HEK293T (cell line): Measurements from ENCODE around the gene LGALS9.
"Not testable (repeated sequence)": the region's sequence is repeated elsewhere in the genome, so short reads cannot be mapped to it uniquely, and the experiment has no call there.

ENCODE experiments used
- CTCF ChIA-PET: fragments of 350-600 bp; formaldehyde crosslinking; extraction: SDS; loops from one replicate; lab custom pipeline; 2021; ENCODE audit warnings: antibody characterized with exemption, inconsistent platforms; lab: Yijun Ruan, JAX
- POLR2A ChIA-PET: fragments of 350-600 bp; formaldehyde crosslinking; extraction: SDS; loops from one replicate; lab custom pipeline; 2020; ENCODE audit warnings: antibody characterized with exemption, inconsistent platforms; lab: Yijun Ruan, JAX
- DNase-seq: peaks from one replicate; pipeline ENCODE4 v3.0.0; 2012; ENCODE audit warnings: mixed read lengths; ENCODE audit errors: extremely low spot score
- ARNT ChIP-seq: fragments of 450-650 bp; IDR thresholded peaks from 2 replicates; pipeline ENCODE4 v1.6.1; 2017; ENCODE audit warnings: mild to moderate bottlenecking
- BHLHE40 ChIP-seq: fragments of 450-650 bp; IDR thresholded peaks from 2 replicates; pipeline ENCODE4 v1.6.1; 2016; ENCODE audit warnings: mild to moderate bottlenecking, moderate library complexity, borderline replicate concordance
- CTBP1 ChIP-seq: fragments of 450-650 bp; IDR thresholded peaks from 2 replicates; pipeline ENCODE4 v1.6.1; 2016; ENCODE audit warnings: borderline replicate concordance
- ELF4 ChIP-seq: fragments of 450-650 bp; IDR thresholded peaks from 2 replicates; pipeline ENCODE4 v1.6.1; 2017; ENCODE audit warnings: antibody characterized with exemption
- FOXA1 ChIP-seq: fragments of 450-650 bp; IDR thresholded peaks from 2 replicates; pipeline ENCODE4 v1.6.1; 2016; ENCODE audit warnings: mild to moderate bottlenecking
- FOXK2 ChIP-seq: fragments of 450-650 bp; IDR thresholded peaks from 2 replicates; pipeline ENCODE4 v1.6.1; 2016; ENCODE audit warnings: mild to moderate bottlenecking
- FOXM1 ChIP-seq: fragments of 450-650 bp; IDR thresholded peaks from 2 replicates; pipeline ENCODE4 v1.6.1; 2017; ENCODE audit warnings: mild to moderate bottlenecking, borderline replicate concordance
- HDGF ChIP-seq: fragments of 450-650 bp; IDR thresholded peaks from 2 replicates; pipeline ENCODE4 v1.6.1; 2017; ENCODE audit warnings: antibody characterized with exemption, borderline replicate concordance
- L3MBTL2 ChIP-seq: fragments of 450-650 bp; conservative IDR thresholded peaks from 2 replicates; pipeline ENCODE4 v1.6.1; 2016; ENCODE audit warnings: mild to moderate bottlenecking
- LEF1 ChIP-seq: fragments of 450-650 bp; IDR thresholded peaks from 2 replicates; pipeline ENCODE4 v1.6.1; 2017; ENCODE audit warnings: mild to moderate bottlenecking, borderline replicate concordance
- NFRKB ChIP-seq: fragments of 450-650 bp; IDR thresholded peaks from 2 replicates; pipeline ENCODE4 v1.6.1; 2016; ENCODE audit warnings: mild to moderate bottlenecking, moderate library complexity
- PKNOX1 ChIP-seq: fragments of 450-650 bp; IDR thresholded peaks from 2 replicates; pipeline ENCODE4 v1.6.1; 2016
- SP1 ChIP-seq: fragments of 450-650 bp; IDR thresholded peaks from 2 replicates; pipeline ENCODE4 v1.6.1; 2017
- SUZ12 ChIP-seq: fragments of 450-650 bp; IDR thresholded peaks from 2 replicates; pipeline ENCODE4 v1.6.1; 2016; ENCODE audit warnings: mild to moderate bottlenecking
- TARDBP ChIP-seq: fragments of 450-650 bp; IDR thresholded peaks from 2 replicates; pipeline ENCODE4 v1.6.1; 2016
- ZNF384 ChIP-seq: fragments of 450-650 bp; IDR thresholded peaks from 2 replicates; pipeline ENCODE4 v1.6.1; 2016

LGALS9 gene

DNA sequence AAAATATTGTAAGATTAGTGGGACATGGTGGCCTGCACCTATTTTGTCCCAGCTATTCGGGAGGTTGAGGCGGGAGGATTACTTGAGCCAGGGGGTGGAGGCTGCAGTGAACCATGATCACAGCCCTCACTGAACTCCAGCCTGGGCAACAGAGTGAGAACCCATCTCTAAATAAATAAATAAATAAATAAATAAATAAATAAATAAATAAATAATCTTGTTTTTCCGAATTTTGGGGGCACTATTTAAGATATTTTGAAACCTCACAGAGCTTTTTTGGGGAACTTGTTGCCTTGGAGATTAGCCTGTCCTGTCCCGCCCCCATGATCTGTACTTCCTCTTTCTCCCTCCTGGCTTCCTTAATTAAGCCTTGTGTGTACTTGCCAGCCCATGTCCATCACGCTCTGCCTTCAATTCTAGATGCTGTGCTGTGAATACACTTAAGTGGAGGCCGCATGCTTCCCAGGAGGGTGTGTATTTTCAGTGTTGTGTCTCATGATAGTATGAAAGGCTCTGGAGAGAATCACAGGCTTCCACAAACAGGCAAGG is 4.4 kb downstream of the LGALS9 start:
- TF ChIP-seq NFRKB: no peak
- TF ChIP-seq FOXM1: no peak
- TF ChIP-seq FOXA1: no peak
- no peak for TF ChIP-seq PKNOX1
- no peak for TF ChIP-seq BHLHE40
- no peak for TF ChIP-seq FOXK2
- TF ChIP-seq SP1: no peak
- ChIA-PET POLR2A (no interaction called here), CTCF (no interaction called here)
- DNase-seq: no peak

DNA sequence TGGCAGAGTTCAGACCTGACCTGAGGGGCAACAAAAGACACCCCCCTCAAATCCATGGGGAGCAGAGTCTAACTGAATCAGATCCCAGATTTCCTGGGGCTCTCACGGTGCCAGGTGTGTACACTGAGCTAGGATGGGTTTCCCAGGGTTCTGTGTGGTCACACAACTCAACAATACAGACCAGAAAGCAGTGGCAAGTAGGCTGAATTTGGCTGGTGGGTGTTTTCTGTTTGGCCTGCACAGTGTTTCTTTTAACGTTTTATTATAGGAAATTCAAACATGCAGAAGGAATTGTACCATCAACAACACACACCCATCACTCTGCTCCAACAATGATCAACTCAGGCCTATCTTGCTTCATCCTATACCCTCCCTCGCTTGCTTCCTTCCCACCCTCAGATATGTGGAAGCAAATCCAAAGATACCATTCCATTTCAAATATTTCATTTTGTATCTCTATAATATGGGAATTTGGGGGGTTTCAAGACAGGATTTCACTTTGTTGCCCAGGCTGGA is 5.1 kb downstream of the LGALS9 start:
- POLR2A ChIA-PET, DNase-seq, CTCF ChIA-PET: not testable (repeated sequence)

DNA sequence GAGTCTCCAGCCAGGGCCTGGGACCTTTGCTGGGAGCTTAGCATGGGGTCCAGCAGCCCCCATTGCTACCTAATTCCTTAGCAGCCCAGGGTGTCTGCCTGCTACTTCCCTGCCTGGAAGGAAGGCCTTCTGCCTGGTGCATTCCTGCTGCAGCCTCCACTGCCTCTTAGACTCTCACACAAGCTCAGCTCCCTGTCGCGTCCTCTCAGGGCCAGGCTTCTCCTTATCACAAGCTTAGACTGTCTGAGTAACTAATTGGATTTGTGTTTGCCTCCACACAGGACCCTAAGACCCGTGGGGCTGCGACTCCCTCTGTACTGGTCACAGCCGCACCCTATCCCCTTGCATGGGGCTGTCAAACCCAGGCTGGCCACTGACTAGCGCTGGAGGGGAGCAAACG is 6.8 kb downstream of the LGALS9 start:
- DNase-seq, POLR2A ChIA-PET, CTCF ChIA-PET: not testable (repeated sequence)

GRCh38 chr17:27638415-27638914 is 7.5 kb downstream of the LGALS9 start:
- CTCF ChIA-PET, DNase-seq, POLR2A ChIA-PET: not testable (repeated sequence)

- DNase-seq: no peak
- CTCF ChIA-PET: no interaction called here
- POLR2A ChIA-PET: no interaction called here
- TF ChIP-seq FOXK2: no peak
- TF ChIP-seq NFRKB: no peak
- TF ChIP-seq LEF1: no peak
- TF ChIP-seq CTBP1: no peak
- no peak for TF ChIP-seq TARDBP
- TF ChIP-seq BHLHE40: no peak
- TF ChIP-seq L3MBTL2: no peak
- no peak for TF ChIP-seq HDGF
- TF ChIP-seq ZNF384: no peak
- no peak for TF ChIP-seq SP1
- no peak for TF ChIP-seq FOXM1
- no peak for TF ChIP-seq FOXA1
- TF ChIP-seq SUZ12: no peak
- no peak for TF ChIP-seq ELF4
- TF ChIP-seq PKNOX1: no peak
- TF ChIP-seq ARNT: no peak
Measured at GRCh38 chr17:27640790-27641189, 9.8 kb downstream of the LGALS9 start.

DNA sequence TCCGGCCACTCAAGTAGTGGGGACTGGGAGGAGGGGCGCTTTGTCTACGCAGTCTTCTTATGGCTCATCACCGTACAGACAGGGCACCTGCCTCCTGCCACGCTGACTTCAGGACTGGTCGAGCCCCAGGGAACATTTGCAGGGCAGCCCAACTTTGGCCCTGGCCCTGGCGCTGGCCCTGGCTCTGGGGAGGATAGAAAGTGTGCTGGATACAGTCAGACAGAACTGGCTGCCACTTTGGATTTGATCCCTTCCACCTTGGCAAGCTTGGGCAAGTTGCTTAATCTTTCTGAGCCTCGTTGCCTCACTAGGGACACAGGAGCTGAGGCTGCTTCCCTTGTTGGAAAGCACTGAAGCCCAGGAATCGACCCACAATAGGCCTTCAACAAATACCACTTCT is 13.6 kb downstream of the LGALS9 start:
- ChIA-PET POLR2A (no interaction called here), CTCF (no interaction called here)
- TF ChIP-seq BHLHE40 (no peak), PKNOX1 (no peak), TARDBP (no peak)

GRCh38 chr17:27645621-27646020 is 14.6 kb downstream of the LGALS9 start:
- CTCF ChIA-PET, POLR2A ChIA-PET: not testable (repeated sequence)

More for the DNA sequence above, 13.6 kb downstream of the LGALS9 start:
- no peak for DNase-seq

DNA sequence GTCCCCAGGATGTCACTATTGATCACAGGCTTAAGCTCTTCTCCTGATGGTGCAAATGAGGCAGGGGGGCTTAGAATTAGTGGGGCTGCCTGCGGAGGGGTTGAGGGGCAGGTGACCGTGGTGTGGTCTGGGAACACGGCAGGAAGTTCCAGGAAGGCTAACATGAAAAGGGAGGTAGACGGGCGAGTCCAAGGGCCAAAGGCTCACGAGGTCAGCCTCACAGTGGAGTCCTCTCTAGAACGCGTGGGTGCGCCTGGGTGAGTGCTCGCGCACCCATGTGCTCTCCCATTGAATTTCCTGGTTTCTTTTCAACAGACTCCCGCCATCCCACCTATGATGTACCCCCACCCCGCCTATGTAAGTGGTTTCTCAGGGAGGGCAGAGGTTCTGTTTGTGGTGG is 15.2 kb downstream of the LGALS9 start:
- POLR2A ChIA-PET: no interaction called here
- DNase-seq: no peak
- CTCF ChIA-PET: interaction anchor here (0.6 kb wide), 1 partner anchor 132 kb away, joined by 3 read pairs; no protein-coding TSS in a partner anchor
- TF ChIP-seq NFRKB (no peak), TARDBP (no peak), LEF1 (no peak), PKNOX1 (no peak), L3MBTL2 (no peak), FOXM1 (no peak), FOXA1 (no peak), BHLHE40 (no peak), CTBP1 (no peak), ARNT (no peak), FOXK2 (no peak), SUZ12 (no peak), ELF4 (no peak), HDGF (no peak), SP1 (no peak), ZNF384 (no peak)

More at GRCh38 chr17:27645621-27646020, 14.6 kb downstream of the LGALS9 start:
- DNase-seq: not testable (repeated sequence)
